HCT116 (cell line): Measurements from ENCODE around the gene BNC2. TPM values are rescaled to one million over a fixed set of nuclear protein-coding genes. Genes with fewer than 3 reads are reported as not detected.

Experiments
- ATAC-seq: fragments of 200-7000 bp; cut with Tn5 transposase; 2 replicates; pipeline ENCODE4 v1.9.1; 2020; ENCODE audit warnings: mild to moderate bottlenecking, moderate library complexity
- BruUV-seq: library from RNA; stranded (reverse); fragments of 400-500 nt; replicated peaks from 2 replicates; lab custom pipeline; 2021; lab: Mats Ljungman, UMichigan
- CTCF ChIA-PET: fragments of 300-600 bp; sonication (Branson Sonifier 250); formaldehyde crosslinking; loops from one replicate; lab custom pipeline; 2021; ENCODE audit warnings: antibody characterized with exemption; lab: Charles Lee
- POLR2A ChIA-PET: fragments of 300-600, 350-600 bp; sonication (Branson Sonifier 250); formaldehyde crosslinking; loops from one replicate; lab custom pipeline; 2021; ENCODE audit warnings: antibody characterized with exemption; lab: Charles Lee
- RAD21 ChIA-PET, 2 experiments: fragments of 300-600 bp; sonication (Branson Sonifier 250); formaldehyde crosslinking; loops; one replicate each; lab custom pipeline; 2023; ENCODE audit warnings: low total read pairs in 2 of 2; ENCODE audit not compliant: uncharacterized antibody in 2 of 2, unreplicated experiment in 2 of 2, low non-redundant PET in 1 of 2; lab: Charles Lee
- DNase-seq: peaks from one replicate; pipeline ENCODE4 v3.0.0-alpha.2; 2010; ENCODE audit warnings: low read depth, low spot score
- H2AFZ ChIP-seq: fragments of 200-600 bp; shearing (Covaris generic), sonication (generic); 2 replicates; pipeline ENCODE4 v1.6.1; 2017; ENCODE audit warnings: low read depth, mixed run types, mixed read lengths, antibody characterized with exemption, low read length; ENCODE audit not compliant: poor library complexity, severe bottlenecking
- H3K27ac ChIP-seq: 2 replicates; pipeline ENCODE4 v1.5.1; 2012; ENCODE audit warnings: low read depth, low read length
- H3K27me3 ChIP-seq: fragments of 200-600 bp; sonication (generic); 2 replicates; pipeline ENCODE4 v1.6.1; 2016; ENCODE audit warnings: mixed run types, low read length, mixed read lengths; ENCODE audit not compliant: insufficient read depth
- H3K36me3 ChIP-seq, 2 experiments: fragments of 200-500 bp in 1 of 2; fragments of 200-600 bp in 1 of 2; sonication (Bioruptor generic) in 1 of 2; sonication (generic) in 1 of 2; 2 replicates each; pipeline versions ENCODE4 v1.5.1 to v1.6.1; 2014 to 2016; ENCODE audit warnings: low read length in 2 of 2, inconsistent platforms in 1 of 2, mixed read lengths in 1 of 2, mixed run types in 1 of 2; ENCODE audit not compliant: insufficient read depth in 2 of 2, control insufficient read depth in 1 of 2
- H3K4me1 ChIP-seq, 2 experiments: fragments of 200-600 bp in 1 of 2; sonication (generic) in 1 of 2; 2 replicates each; pipeline versions ENCODE4 v1.5.1 to v1.6.1; 2012 to 2017; ENCODE audit warnings: low read length in 2 of 2, inconsistent platforms in 1 of 2, mild to moderate bottlenecking in 1 of 2, mixed read lengths in 1 of 2, mixed run types in 1 of 2, moderate library complexity in 1 of 2; ENCODE audit not compliant: insufficient read depth in 2 of 2, control insufficient read depth in 1 of 2
- H3K4me2 ChIP-seq: fragments of 200-600 bp; sonication (generic); 2 replicates; pipeline ENCODE4 v1.6.1; 2017; ENCODE audit warnings: mixed run types, low read length, mixed read lengths
- H3K4me3 ChIP-seq, 2 experiments: fragments of 200-600 bp in 1 of 2; sonication (generic) in 1 of 2; replicated peaks in 1 of 2; 2 replicates each; pipeline ENCODE4 v1.5.1; 2011 to 2016; ENCODE audit warnings: low read length in 2 of 2, control low read depth in 1 of 2, low read depth in 1 of 2, mild to moderate bottlenecking in 1 of 2, mixed read lengths in 1 of 2, mixed run types in 1 of 2
- H3K79me2 ChIP-seq: fragments of 200-600 bp; sonication (generic); 2 replicates; pipeline ENCODE4 v1.6.1; 2017; ENCODE audit warnings: mild to moderate bottlenecking, mixed run types, low read length, moderate library complexity, mixed read lengths; ENCODE audit not compliant: insufficient read depth
- H3K9ac ChIP-seq: fragments of 200-600 bp; sonication (generic); 2 replicates; pipeline ENCODE4 v1.6.1; 2016; ENCODE audit warnings: low read length, mixed read lengths
- H3K9me2 ChIP-seq: fragments of 200-600 bp; sonication (generic), shearing (Covaris generic); 2 replicates; pipeline ENCODE4 v1.6.1; 2017; ENCODE audit warnings: mixed run types, mild to moderate bottlenecking, moderate library complexity; ENCODE audit not compliant: insufficient read depth
- H3K9me3 ChIP-seq, 2 experiments: fragments of 200-500 bp in 1 of 2; fragments of 200-600 bp in 1 of 2; sonication (Bioruptor generic) in 1 of 2; sonication (generic) in 1 of 2; 2 replicates each; pipeline ENCODE4 v1.6.1; 2014 to 2017; ENCODE audit warnings: low read length in 2 of 2, mixed read lengths in 2 of 2, inconsistent platforms in 1 of 2, low read depth in 1 of 2, mild to moderate bottlenecking in 1 of 2, mixed run types in 1 of 2, moderate library complexity in 1 of 2; ENCODE audit not compliant: control insufficient read depth in 1 of 2, insufficient read depth in 1 of 2
- H4K20me1 ChIP-seq: fragments of 200-600 bp; sonication (generic), shearing (Covaris generic); 2 replicates; pipeline ENCODE4 v1.6.1; 2017; ENCODE audit warnings: mixed run types, mild to moderate bottlenecking, moderate library complexity; ENCODE audit not compliant: insufficient read depth
- CBX3 ChIP-seq: IDR thresholded peaks from 2 replicates; pipeline ENCODE4 v1.6.1; 2012; ENCODE audit warnings: low read depth
- CEBPB ChIP-seq: IDR thresholded peaks from 2 replicates; pipeline ENCODE4 v1.6.1; 2012; ENCODE audit warnings: low read depth
- EGR1 ChIP-seq: IDR thresholded peaks from 2 replicates; pipeline ENCODE4 v1.6.1; 2012; ENCODE audit warnings: low read depth
- ELF1 ChIP-seq: IDR thresholded peaks from 2 replicates; pipeline ENCODE4 v1.6.1; 2012; ENCODE audit warnings: low read depth, borderline replicate concordance
- EZH2 ChIP-seq: fragments of 200-600 bp; sonication (generic); IDR thresholded peaks from 2 replicates; pipeline ENCODE4 v1.6.1; 2017; ENCODE audit warnings: antibody characterized with exemption, mixed run types
- EZH2phosphoT487 ChIP-seq: fragments of 200-600 bp; IDR thresholded peaks from 2 replicates; pipeline ENCODE4 v1.6.1; 2018; ENCODE audit warnings: antibody characterized with exemption, borderline replicate concordance
- JUND ChIP-seq: IDR thresholded peaks from 2 replicates; pipeline ENCODE4 v1.6.1; 2012
- POLR2A ChIP-seq: IDR thresholded peaks from 2 replicates; pipeline ENCODE4 v1.7.0; 2011; ENCODE audit warnings: borderline replicate concordance; ENCODE audit not compliant: insufficient read depth, insufficient read length; ENCODE audit errors: extremely low read depth
- RAD21 ChIP-seq: IDR thresholded peaks from 2 replicates; pipeline ENCODE4 v1.6.1; 2012; ENCODE audit warnings: low read depth, mild to moderate bottlenecking
- SIN3A ChIP-seq: IDR thresholded peaks from 2 replicates; pipeline ENCODE4 v1.6.1; 2012; ENCODE audit warnings: low read depth
- SP1 ChIP-seq: IDR thresholded peaks from 2 replicates; pipeline ENCODE4 v1.6.1; 2012; ENCODE audit warnings: low read depth
- SRF ChIP-seq: IDR thresholded peaks from 2 replicates; pipeline ENCODE4 v1.6.1; 2012; ENCODE audit warnings: low read depth
- TCF7L2 ChIP-seq: IDR thresholded peaks from 2 replicates; pipeline ENCODE4 v1.7.0; 2011; ENCODE audit warnings: borderline replicate concordance, inconsistent platforms; ENCODE audit not compliant: insufficient read depth, insufficient read length; ENCODE audit errors: extremely low read depth
- YY1 ChIP-seq: IDR thresholded peaks from 2 replicates; pipeline ENCODE4 v1.6.1; 2011; ENCODE audit warnings: low read length, low read depth, moderate library complexity, mild to moderate bottlenecking; ENCODE audit not compliant: insufficient replicate concordance; ENCODE audit errors: extremely low read depth
- ZFX ChIP-seq: fragments of 450-650 bp; IDR thresholded peaks from 2 replicates; pipeline ENCODE4 v1.6.1; 2017
- intact Hi-C: fragments of 100-400 bp; cut with micrococcal nuclease; formaldehyde crosslinking; loops from 2 replicates; pipeline ENCODE4 v1.10.0; 2022
- total RNA-seq: library from RNA; stranded (reverse); gene quantifications from one replicate; pipeline ENCODE4 v1.2.1, GENCODE V29; 2021; ENCODE audit not compliant: unreplicated experiment
- TF ChIP-seq, protein P1 (sequence below), 3 experiments: fragments of 200-600 bp in 1 of 3; sonication (generic) in 1 of 3; IDR thresholded peaks in 2 of 3; conservative IDR thresholded peaks in 1 of 3; 2 replicates each; pipeline ENCODE4 v1.5.1; 2012 to 2017; ENCODE audit warnings: low read depth in 2 of 3, low read length in 2 of 3, antibody characterized with exemption in 1 of 3, borderline replicate concordance in 1 of 3, control low read depth in 1 of 3, mild to moderate bottlenecking in 1 of 3, mixed read lengths in 1 of 3, mixed run types in 1 of 3, moderate library complexity in 1 of 3; ENCODE audit not compliant: insufficient read depth in 1 of 3
- TF ChIP-seq, protein P2 (sequence below): IDR thresholded peaks from 2 replicates; pipeline ENCODE4 v1.6.1; 2011; ENCODE audit warnings: mild to moderate bottlenecking, low read length, moderate library complexity; ENCODE audit not compliant: insufficient replicate concordance; ENCODE audit errors: extremely low read depth
- TF ChIP-seq, protein P3 (sequence below): IDR thresholded peaks from 2 replicates; pipeline ENCODE4 v1.6.1; 2012; ENCODE audit warnings: low read depth
- TF ChIP-seq, protein P4 (sequence below): IDR thresholded peaks from 2 replicates; pipeline ENCODE4 v1.6.1; 2012

The BNC2 gene
- total RNA-seq, 1 experiment from 2014 or later = 0.37 TPM

DNA sequence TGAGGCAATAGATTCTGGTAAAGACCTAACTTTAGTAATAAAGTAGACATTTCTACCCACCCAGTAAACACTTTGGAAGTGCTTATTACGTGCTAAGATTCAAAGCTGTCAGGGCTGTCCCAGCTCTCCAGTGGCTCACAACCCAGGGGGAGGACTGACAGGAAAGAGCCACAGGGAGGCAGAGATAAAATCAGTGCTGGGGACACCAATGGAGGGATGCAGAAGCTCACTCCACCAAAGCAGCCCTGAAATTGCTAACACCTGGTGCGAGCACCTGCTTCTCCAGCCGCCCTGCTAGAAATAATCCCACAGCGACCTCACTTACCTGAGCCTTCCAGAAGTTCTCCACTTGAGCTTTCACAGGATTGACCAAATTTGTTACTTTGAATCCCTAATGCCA lies 501.0 kb downstream of the BNC2 start:
- Histone ChIP-seq H3K27ac (no peak overlapping the region), H3K9me2 (no peaks in the 10 kb centered on the region), H3K4me2 (no peak overlapping the region), H4K20me1 (no peaks in the 10 kb centered on the region), H3K27me3 (no peaks in the 10 kb centered on the region), H3K36me3 (no peaks in the 10 kb centered on the region), H3K4me3 (no peak overlapping the region), H3K9me3 (no peaks in the 10 kb centered on the region), H3K79me2 (no peaks in the 10 kb centered on the region), H2AFZ (no peak overlapping the region), H3K9ac (no peak overlapping the region), H3K4me1 (no peaks in the 10 kb centered on the region)
- ChIA-PET CTCF (no interaction called here), POLR2A (no interaction called here), RAD21 (no interaction called here)
- DNase-seq (no peak), ATAC-seq (no peak)
- intact Hi-C loops = no loop called here
- no TSS peak for BruUV-seq
- TF ChIP-seq EZH2phosphoT487 (no peak), ZFX (no peak), POLR2A (no peak), EGR1 (no peak), RAD21 (no peak), TCF7L2 (no peak), SIN3A (no peak), SP1 (no peak), CEBPB (no peak), ELF1 (no peak), JUND (no peak), YY1 (no peak), EZH2 (no peak), SRF (no peak), CBX3 (no peak)
- TF ChIP-seq, protein P1, sequence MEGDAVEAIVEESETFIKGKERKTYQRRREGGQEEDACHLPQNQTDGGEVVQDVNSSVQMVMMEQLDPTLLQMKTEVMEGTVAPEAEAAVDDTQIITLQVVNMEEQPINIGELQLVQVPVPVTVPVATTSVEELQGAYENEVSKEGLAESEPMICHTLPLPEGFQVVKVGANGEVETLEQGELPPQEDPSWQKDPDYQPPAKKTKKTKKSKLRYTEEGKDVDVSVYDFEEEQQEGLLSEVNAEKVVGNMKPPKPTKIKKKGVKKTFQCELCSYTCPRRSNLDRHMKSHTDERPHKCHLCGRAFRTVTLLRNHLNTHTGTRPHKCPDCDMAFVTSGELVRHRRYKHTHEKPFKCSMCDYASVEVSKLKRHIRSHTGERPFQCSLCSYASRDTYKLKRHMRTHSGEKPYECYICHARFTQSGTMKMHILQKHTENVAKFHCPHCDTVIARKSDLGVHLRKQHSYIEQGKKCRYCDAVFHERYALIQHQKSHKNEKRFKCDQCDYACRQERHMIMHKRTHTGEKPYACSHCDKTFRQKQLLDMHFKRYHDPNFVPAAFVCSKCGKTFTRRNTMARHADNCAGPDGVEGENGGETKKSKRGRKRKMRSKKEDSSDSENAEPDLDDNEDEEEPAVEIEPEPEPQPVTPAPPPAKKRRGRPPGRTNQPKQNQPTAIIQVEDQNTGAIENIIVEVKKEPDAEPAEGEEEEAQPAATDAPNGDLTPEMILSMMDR (IDR thresholded peaks at IDR 0.05 in 2 of 3, conservative IDR thresholded peaks at IDR 0.05 in 1 of 3; ENCODE audit: borderline replicate concordance in 1 of 3, insufficient read depth in 1 of 3, low read depth in 2 of 3, low read length in 2 of 3) = no peak
- TF ChIP-seq, protein P2, sequence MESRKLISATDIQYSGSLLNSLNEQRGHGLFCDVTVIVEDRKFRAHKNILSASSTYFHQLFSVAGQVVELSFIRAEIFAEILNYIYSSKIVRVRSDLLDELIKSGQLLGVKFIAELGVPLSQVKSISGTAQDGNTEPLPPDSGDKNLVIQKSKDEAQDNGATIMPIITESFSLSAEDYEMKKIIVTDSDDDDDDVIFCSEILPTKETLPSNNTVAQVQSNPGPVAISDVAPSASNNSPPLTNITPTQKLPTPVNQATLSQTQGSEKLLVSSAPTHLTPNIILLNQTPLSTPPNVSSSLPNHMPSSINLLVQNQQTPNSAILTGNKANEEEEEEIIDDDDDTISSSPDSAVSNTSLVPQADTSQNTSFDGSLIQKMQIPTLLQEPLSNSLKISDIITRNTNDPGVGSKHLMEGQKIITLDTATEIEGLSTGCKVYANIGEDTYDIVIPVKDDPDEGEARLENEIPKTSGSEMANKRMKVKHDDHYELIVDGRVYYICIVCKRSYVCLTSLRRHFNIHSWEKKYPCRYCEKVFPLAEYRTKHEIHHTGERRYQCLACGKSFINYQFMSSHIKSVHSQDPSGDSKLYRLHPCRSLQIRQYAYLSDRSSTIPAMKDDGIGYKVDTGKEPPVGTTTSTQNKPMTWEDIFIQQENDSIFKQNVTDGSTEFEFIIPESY = no peak
- TF ChIP-seq, protein P3, sequence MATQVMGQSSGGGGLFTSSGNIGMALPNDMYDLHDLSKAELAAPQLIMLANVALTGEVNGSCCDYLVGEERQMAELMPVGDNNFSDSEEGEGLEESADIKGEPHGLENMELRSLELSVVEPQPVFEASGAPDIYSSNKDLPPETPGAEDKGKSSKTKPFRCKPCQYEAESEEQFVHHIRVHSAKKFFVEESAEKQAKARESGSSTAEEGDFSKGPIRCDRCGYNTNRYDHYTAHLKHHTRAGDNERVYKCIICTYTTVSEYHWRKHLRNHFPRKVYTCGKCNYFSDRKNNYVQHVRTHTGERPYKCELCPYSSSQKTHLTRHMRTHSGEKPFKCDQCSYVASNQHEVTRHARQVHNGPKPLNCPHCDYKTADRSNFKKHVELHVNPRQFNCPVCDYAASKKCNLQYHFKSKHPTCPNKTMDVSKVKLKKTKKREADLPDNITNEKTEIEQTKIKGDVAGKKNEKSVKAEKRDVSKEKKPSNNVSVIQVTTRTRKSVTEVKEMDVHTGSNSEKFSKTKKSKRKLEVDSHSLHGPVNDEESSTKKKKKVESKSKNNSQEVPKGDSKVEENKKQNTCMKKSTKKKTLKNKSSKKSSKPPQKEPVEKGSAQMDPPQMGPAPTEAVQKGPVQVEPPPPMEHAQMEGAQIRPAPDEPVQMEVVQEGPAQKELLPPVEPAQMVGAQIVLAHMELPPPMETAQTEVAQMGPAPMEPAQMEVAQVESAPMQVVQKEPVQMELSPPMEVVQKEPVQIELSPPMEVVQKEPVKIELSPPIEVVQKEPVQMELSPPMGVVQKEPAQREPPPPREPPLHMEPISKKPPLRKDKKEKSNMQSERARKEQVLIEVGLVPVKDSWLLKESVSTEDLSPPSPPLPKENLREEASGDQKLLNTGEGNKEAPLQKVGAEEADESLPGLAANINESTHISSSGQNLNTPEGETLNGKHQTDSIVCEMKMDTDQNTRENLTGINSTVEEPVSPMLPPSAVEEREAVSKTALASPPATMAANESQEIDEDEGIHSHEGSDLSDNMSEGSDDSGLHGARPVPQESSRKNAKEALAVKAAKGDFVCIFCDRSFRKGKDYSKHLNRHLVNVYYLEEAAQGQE = no peak
- TF ChIP-seq, protein P4, sequence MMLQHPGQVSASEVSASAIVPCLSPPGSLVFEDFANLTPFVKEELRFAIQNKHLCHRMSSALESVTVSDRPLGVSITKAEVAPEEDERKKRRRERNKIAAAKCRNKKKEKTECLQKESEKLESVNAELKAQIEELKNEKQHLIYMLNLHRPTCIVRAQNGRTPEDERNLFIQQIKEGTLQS = no peak
